Measurements from ENCODE around the gene ANKRA2.

GRCh38 chr5:73528248-73528647, 37.2 kb downstream of the ANKRA2 start:
- no peak for TF ChIP-seq POLR2AphosphoS5 (IDR thresholded peaks at IDR 0.05; ENCODE audit: borderline replicate concordance, low read depth, low read length)
- no peak for TF ChIP-seq EZH2 (IDR thresholded peaks at IDR 0.05)
- TF ChIP-seq FOXP2 (optimal IDR thresholded peaks at IDR 0.05; ENCODE audit: control extremely low read depth, extremely low read length, insufficient read depth): no peak
